ENCODE data around the gene ODAD3.
"Not testable (repeated sequence)": the region's sequence is repeated elsewhere in the genome, so short reads cannot be mapped to it uniquely, and the experiment has no call there.

The ODAD3 gene

DNA sequence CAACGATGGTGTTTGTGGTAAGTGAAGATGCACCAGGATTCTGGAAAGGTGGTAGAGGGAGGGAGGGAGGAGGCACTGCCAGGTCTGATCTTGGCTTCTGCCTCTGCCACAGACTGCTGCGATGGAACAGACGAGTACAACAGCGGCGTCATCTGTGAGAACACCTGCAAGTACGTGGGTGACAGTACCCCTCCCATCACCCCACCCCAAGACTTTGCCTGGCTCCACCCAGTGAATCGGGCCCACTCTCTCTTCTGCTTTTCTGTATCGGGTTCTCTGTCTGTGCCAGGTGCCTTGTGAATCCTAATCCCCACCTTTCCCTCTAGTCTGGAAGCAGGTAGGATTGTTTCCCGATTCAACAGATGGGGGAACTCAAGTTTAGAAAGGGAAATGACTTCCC lies 3.0 kb upstream of the ODAD3 start:
- no peak for DNase-seq (ENCODE audit: low read depth)

DNA sequence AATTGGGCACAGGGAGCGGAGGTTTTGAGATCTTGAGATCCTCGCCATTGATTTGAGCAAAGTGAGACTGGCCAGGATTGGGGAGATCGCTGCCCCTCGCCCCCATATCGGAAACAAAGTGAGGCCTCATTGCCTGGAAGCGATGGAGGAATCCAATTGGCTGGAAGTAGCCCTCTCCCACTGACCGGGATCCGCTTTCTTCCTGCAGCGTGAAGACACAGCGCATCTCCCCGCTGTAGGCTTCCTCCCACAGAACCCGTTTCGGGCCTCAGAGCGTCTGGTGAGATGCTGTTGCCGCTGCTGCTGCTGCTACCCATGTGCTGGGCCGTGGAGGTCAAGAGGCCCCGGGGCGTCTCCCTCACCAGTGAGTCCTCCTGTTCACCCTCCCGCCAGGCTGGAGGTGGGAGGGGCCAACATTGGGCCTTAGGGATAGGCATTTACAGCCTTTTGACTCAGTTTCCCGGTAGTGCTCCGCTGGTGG lies 952 bp upstream of the ODAD3 start:
- no peak for DNase-seq (ENCODE audit: low read depth)

DNA sequence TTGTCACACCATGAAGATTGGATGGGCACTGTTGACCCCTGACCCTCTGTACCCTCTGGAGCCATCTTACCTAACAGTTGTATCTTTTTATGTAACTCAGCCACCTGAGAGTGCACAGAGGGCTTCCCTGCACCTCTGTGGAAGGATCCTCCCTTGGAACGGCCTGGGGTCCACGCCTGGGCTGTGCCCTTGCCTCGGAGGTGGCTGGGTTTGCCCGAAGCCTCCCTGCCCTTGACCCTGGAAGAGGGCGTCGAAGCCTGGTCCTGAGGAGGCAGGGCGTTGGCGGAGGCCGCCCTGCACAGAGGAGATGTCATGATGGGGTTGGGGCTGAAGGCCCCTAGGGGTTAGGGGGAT lies 241 bp downstream of the ODAD3 start:
- no peak for DNase-seq (ENCODE audit: low read depth)

- DNase-seq (ENCODE audit: low read depth) = not testable (repeated sequence)
These were observed 1.4 kb downstream of the ODAD3 start for GRCh38 chr19:11433526-11433925.

DNA sequence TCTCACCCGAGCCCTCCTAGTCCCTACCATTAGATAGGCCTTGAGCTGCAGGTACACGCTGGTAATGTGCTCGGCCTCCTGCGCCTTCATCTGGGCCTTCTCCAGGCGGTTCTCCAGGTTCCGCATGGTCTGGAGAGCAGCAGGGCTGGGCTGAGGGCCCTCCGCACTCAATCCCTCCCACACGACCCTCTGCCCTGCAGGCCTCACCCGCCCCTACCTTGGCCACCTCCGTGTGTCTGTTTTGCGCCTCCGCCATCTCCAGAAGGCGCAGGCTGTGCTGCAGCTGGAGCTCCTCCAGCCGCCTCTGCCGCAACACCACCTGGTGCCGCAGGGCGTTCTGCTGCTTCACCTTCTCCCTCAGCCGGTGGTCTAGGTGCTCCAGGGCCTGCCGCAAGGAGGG lies 8.3 kb downstream of the ODAD3 start:
- no peak for DNase-seq (ENCODE audit: low read depth)

- no peak for DNase-seq (ENCODE audit: low read depth)
These were observed 9.0 kb downstream of the ODAD3 start for GRCh38 chr19:11425719-11426457.

- no peak for DNase-seq (ENCODE audit: low read depth)
These were observed 11.1 kb downstream of the ODAD3 start for GRCh38 chr19:11423791-11424181.

GRCh38 chr19:11423164-11423790 lies 11.6 kb downstream of the ODAD3 start:
- no peak for DNase-seq (ENCODE audit: low read depth)

- DNase-seq (ENCODE audit: low read depth) = peak; percentile 31
These were observed 12.5 kb downstream of the ODAD3 start for GRCh38 chr19:11422163-11423065.

GRCh38 chr19:11421371-11422098 lies 13.4 kb downstream of the ODAD3 start:
- no peak for DNase-seq (ENCODE audit: low read depth)

DNA sequence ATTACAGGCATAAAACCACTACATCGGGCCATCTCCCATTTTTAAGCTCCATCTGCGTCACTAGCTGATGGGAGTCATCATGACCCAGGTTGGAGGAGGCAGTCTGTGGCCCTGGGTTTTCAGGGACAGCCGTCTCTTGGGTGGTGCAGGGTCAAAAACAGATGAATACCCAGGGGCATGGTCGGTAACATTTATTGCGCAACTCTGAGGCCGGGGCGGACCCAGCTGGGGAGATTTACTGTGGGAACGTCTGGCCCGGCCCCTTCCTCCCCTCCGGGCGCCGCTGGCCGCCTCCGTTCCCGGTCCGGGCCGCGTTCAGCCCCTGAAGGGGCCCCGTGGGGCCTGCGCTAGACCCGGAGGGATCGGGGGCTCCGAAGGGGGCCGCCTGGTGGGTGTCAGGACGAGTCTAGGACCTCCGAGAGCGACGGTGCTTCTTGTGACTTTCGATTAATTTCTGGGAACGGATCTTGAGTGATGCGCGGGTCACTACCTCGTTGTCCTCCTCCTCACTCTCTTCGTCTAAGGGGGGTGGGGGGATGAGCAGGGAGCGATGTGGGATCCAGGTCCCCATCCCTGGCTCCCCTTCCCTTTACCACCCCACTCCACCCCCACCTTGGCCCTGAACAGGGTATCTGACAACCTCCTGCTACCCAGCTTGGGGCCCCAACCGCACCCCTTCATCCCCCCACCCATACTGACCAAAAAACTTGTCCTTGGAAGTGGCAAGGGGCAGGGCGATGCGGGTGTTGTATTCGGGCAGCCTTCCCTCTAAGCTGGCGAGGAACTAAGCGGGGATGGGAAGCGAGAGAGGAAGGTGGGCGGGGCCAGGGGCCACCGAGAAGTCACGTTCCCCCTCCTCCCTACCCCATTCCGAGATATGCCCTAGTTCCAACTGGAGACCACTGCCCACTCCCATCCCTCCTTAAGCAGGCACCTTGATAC lies 14.2 kb downstream of the ODAD3 start:
- DNase-seq (ENCODE audit: low read depth) = no peak

GRCh38 chr19:11418549-11419506 lies 16.1 kb downstream of the ODAD3 start, which contains the start of gene RGL3:
RGL3 (minus strand) TSS chr19:11419314; CDS start chr19:11419278, 36 bp downstream.
- DNase-seq (ENCODE audit: low read depth) = no peak

GRCh38 chr19:11418094-11418548 lies 16.8 kb downstream of the ODAD3 start:
- DNase-seq (ENCODE audit: low read depth) = no peak

DNA sequence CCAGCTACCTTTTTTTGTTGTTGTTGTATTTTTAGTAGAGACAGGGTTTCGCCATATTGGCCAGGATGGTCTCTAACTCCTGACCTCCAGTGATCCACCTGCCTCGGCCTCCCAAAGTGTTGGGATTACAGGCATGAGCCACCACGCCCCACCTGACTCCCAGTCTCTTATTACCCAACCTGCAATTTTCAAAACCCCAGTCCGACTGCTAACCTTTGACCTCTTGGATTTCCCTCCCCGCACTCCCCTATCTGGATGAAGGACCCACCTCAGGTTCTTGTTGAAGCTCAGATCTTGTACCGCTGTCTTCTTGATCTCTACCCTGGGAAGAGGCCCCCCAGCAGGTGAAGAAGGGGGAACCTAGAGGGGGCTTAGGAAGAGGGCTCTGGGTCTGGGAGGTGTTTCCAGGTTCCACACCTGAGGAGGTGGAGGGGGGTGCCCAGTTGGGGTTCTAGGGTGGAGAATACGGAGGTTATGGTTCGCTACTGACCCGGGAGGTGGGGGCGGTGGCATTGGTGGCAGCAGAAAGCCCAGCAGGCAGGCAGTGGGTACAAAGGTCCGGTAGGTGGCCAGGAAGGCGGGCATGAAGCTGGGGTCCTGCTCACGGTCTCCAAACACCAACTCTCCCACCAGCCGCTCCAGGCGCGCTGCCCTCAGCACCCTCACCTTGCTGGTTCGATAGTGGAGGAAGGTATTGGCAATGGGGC lies 18.4 kb downstream of the ODAD3 start:
- DNase-seq (ENCODE audit: low read depth) = no peak

GRCh38 chr19:11414544-11414943 lies 20.4 kb downstream of the ODAD3 start:
- no peak for DNase-seq (ENCODE audit: low read depth)

DNA sequence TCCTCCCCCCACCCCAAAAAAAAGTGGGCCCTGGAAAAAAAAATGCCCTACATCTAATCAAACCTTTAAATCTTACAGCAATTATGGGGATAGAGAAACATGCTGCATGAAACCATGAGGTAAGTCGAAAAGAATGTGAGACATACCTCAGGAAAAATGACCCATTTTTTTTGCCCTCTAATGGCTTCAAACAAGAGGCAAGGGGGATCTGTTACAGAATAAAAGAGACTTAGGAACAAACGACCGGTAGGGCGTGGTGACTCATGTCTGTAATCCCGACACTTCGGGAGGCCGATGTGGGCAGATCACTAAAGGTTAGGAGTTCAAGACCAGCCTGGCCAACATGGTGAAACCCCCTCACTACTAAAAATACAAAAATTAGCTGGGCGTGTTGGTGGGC lies 24.2 kb downstream of the ODAD3 start:
- DNase-seq (ENCODE audit: low read depth) = no peak

GRCh38 chr19:11408591-11408990 lies 26.3 kb downstream of the ODAD3 start:
- no peak for DNase-seq (ENCODE audit: low read depth)

DNA sequence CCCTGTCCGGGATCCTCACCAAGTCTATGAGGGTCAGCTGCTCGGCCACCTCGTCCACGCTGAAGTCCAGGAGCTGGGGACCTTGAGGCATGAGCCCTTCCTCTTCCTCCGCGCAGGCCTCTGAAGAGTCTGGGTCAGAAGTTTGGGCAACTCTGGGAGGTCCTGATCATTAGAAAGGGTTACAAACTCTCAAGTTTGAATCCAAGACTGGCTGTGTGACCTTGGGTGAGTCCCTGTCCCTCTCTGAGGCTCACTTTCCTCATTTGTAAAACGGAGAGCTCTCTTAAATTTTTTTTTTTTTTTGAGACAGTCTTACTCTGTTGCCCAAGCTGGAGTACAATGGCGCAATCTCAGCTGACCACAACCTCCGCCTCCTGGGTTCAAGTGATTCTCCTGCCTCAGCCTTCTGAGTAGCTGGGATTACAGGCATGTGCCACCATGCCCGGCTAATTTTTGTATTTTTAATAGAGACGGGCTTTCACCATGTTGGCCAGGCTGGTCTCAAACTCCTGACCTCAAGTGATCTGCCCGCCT lies 28.2 kb downstream of the ODAD3 start:
- not testable (repeated sequence) for DNase-seq (ENCODE audit: low read depth)

All from stimulated activated CD8-positive, alpha-beta memory T cell treated with anti-CD3 and anti-CD28 coated beads, Interleukin-12 subunit alpha, Interleukin-12 subunit beta, amount 100 ng/mL, for 1 hour (primary cell).